Measurements from ENCODE around the gene GAB4. TPM values are rescaled to one million over a fixed set of nuclear protein-coding genes. Genes with fewer than 3 reads are reported as not detected.

Gene GAB4
- total RNA-seq, 1 donor from 2014 or later: not detected

DNA sequence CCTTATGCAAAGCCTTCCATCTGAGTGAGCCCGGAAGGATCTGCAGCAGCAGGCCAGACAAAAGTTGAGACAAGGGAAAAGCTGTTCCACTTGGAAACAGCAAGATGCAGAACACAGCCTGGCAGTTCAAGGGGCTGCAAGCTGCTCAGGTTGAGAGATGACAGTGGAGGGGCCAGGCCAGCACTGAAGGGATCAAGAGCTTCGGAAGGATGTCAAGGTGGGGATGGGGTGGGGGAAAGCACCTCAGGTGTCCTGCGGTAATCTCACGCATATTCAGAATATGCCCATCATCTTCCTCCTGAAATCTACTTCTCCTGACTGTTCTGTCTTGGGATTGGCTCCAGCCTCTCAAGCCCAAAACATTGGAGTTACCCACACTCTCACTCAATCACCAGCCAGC, 35.7 kb downstream of the GAB4 start:
- no peaks in the 10 kb centered on the region for H3K27me3 Mint-ChIP-seq
- TF ChIP-seq, protein P1, sequence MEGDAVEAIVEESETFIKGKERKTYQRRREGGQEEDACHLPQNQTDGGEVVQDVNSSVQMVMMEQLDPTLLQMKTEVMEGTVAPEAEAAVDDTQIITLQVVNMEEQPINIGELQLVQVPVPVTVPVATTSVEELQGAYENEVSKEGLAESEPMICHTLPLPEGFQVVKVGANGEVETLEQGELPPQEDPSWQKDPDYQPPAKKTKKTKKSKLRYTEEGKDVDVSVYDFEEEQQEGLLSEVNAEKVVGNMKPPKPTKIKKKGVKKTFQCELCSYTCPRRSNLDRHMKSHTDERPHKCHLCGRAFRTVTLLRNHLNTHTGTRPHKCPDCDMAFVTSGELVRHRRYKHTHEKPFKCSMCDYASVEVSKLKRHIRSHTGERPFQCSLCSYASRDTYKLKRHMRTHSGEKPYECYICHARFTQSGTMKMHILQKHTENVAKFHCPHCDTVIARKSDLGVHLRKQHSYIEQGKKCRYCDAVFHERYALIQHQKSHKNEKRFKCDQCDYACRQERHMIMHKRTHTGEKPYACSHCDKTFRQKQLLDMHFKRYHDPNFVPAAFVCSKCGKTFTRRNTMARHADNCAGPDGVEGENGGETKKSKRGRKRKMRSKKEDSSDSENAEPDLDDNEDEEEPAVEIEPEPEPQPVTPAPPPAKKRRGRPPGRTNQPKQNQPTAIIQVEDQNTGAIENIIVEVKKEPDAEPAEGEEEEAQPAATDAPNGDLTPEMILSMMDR (conservative IDR thresholded peaks at IDR 0.05): no peak
- H3K9me3 Mint-ChIP-seq: peaks cover 5% of the 10 kb centered on the region
- no peak overlapping the region for H3K4me3 Mint-ChIP-seq
- no peaks in the 10 kb centered on the region for H3K36me3 Mint-ChIP-seq
- no peak overlapping the region for H3K27ac Mint-ChIP-seq
- no peak for DNase-seq (ENCODE audit: extremely low spot score, unreplicated experiment)
- H3K4me1 Mint-ChIP-seq (ENCODE audit: unreplicated experiment): no peaks in the 10 kb centered on the region

DNA sequence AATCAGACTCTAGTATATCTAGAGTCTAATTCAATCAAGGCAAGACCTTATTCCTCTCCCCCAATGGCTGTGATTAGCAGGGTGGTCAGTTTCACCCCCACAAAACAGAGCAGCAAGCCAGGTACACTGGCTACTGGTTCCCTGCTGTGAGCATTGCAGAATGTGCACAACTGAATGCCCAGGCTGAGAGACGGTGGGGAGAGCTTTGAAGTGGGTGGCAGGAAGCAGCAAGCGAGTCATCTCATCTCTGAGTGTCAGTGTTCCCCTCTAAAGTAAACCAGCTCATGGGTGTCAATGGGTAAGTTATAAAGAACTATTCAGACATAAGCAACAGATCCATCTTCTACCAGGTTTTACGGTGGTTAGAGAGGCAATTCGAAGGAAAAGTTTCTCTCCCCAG, 37.6 kb downstream of the GAB4 start:
- Mint-ChIP-seq H3K4me3 (no peak overlapping the region), H3K4me1 (ENCODE audit: unreplicated experiment) (no peaks in the 10 kb centered on the region), H3K36me3 (no peaks in the 10 kb centered on the region), H3K27ac (no peak overlapping the region), H3K27me3 (no peaks in the 10 kb centered on the region), H3K9me3 (no peaks in the 10 kb centered on the region)
- no peak for DNase-seq (ENCODE audit: extremely low spot score, unreplicated experiment)
- TF ChIP-seq, protein P1 (conservative IDR thresholded peaks at IDR 0.05): no peak

DNA sequence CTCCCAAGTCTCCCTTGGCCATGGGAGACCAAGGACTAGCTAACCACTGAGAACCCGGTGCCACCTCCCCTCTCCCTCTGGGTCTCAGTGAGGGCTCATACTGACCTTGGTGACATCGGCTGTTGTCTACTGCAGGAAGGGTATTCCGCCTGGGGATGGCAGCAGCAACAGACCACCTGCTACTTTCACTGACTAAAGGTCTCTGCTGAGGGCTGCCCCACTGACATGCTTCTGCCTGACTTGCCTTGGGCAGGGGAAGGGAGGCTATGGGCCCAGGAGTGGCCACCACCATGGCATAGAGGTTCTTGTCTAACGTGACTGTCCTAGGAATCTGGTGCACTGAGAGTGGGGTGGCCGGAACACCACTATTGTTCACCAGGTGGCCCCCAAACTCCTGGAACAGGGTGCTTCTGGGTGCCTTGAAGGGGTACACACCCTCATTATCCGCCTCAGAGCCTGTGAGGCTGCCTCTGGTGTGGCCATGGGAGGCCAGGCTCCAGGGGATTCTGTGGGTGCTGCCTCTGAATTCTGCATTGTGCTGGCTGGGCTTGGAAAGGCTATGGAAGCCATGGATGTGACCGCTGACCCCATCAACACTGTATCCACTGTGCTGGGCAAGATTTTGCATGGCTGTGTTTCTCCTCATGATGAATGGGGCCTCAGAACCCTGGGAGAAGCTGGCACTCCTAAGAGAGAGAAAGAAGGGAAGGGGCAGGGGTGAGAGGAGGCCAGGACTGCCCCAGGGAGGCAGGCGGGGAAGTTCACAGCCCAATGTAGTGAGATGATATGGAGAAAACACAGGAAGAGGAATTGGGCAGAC, 38.3 kb downstream of the GAB4 start:
- TF ChIP-seq, protein P1 (conservative IDR thresholded peaks at IDR 0.05): no peak
- Mint-ChIP-seq H3K36me3 (no peaks in the 10 kb centered on the region), H3K4me3 (no peak overlapping the region), H3K27me3 (no peaks in the 10 kb centered on the region), H3K9me3 (no peaks in the 10 kb centered on the region), H3K4me1 (ENCODE audit: unreplicated experiment) (no peaks in the 10 kb centered on the region), H3K27ac (no peak overlapping the region)
- DNase-seq (ENCODE audit: extremely low spot score, unreplicated experiment): no peak

DNA sequence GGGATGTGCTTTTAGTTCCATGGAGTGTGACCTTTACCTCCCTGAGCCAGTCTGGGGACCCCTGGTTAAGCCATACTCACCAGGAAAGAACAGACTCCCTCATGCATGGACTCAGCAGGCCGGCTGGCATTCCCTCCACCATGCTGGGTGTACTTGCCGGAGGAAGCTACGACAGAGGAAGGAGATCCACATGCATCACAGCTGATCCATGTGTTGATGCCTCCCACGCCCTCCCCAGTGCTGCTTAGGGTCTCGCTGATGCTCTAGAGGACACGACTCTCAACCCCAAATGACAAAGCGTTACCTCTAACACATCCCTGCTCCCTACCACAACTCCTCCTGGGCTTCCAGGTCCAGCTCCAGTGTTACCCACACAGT, 39.8 kb downstream of the GAB4 start:
- no peaks in the 10 kb centered on the region for H3K9me3 Mint-ChIP-seq
- TF ChIP-seq, protein P1 (conservative IDR thresholded peaks at IDR 0.05): no peak
- no peak overlapping the region for H3K4me3 Mint-ChIP-seq
- no peaks in the 10 kb centered on the region for H3K36me3 Mint-ChIP-seq
- H3K27ac Mint-ChIP-seq: no peak overlapping the region
- no peaks in the 10 kb centered on the region for H3K4me1 Mint-ChIP-seq (ENCODE audit: unreplicated experiment)
- DNase-seq (ENCODE audit: extremely low spot score, unreplicated experiment): no peak
- no peaks in the 10 kb centered on the region for H3K27me3 Mint-ChIP-seq

DNA sequence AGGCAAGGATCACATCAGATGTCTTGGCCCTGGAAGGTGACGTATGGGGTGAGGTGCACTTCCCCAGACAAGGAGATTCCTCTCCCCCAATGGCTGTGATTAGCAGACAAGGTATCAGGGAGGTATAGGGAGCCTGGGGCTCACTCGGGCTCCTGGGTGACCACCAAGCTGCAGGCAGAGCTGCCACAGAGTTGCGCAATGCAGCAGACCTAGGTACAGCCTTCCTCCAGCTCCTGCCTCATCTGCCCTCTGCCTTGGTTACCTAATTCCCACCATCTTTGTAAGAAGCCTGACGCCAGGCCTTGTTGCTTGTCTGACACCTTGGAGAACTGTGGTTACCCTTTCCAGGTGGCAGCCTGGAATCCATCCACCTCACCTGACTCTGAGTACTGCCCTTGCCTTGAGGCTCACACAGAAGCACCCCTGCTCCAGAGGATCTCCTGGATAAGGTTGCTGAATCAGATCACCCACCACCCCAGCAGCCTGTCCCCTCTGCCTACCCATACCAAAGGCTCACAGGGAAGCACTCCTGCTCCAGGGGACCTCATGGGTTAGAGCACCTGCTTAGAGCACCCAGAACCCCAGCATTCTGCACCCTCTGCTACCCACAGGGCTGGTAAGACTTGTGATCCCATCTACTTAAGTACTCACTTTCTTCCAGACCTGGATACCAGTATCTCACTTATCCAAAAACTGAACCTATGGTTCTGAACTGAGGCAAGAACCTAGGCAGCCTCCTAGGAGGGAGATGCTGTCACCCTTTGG, 40.4 kb downstream of the GAB4 start:
- H3K36me3 Mint-ChIP-seq: no peaks in the 10 kb centered on the region
- no peaks in the 10 kb centered on the region for H3K9me3 Mint-ChIP-seq
- H3K4me3 Mint-ChIP-seq: no peak overlapping the region
- DNase-seq (ENCODE audit: extremely low spot score, unreplicated experiment): no peak
- H3K27me3 Mint-ChIP-seq: no peaks in the 10 kb centered on the region
- no peaks in the 10 kb centered on the region for H3K4me1 Mint-ChIP-seq (ENCODE audit: unreplicated experiment)
- H3K27ac Mint-ChIP-seq: no peak overlapping the region
- TF ChIP-seq, protein P1 (conservative IDR thresholded peaks at IDR 0.05): no peak

Data from type B pancreatic cell (in vitro differentiated cells).